Daoy (cell line): ENCODE measurements around the gene COLQ. TPM values are rescaled to one million over a fixed set of nuclear protein-coding genes. Genes with fewer than 3 reads are reported as not detected.
"Not testable (repeated sequence)": the region's sequence is repeated elsewhere in the genome, so short reads cannot be mapped to it uniquely, and the experiment has no call there.

ENCODE experiments used
- DNase-seq: peaks from one replicate; pipeline ENCODE4 v3.0.0-alpha.2; 2015; ENCODE audit warnings: low read depth
- total RNA-seq: library from RNA; depleted of rRNA; stranded (reverse); fragments of >200 nt; shearing (Covaris generic); gene quantifications from 2 replicates; pipeline ENCODE4 v1.2.3, GENCODE V29; 2014; rRNA removed

COLQ gene
- total RNA-seq, 1 experiment from 2014 or later, result 0.29 TPM

GRCh38 chr3:15427182-15427880 is 94.2 kb downstream of the COLQ start, which contains the start of the genes EAF1 and METTL6:
TSS of gene EAF1 (plus strand) at chr3:15427598. CDS start at chr3:15427780, 182 bp downstream.
TSS of gene METTL6 (minus strand) at chr3:15427544. CDS start at chr3:15426511, 1,033 bp downstream.
- DNase-seq, result peak; percentile 77

- DNase-seq, result no peak
These were observed 94.9 kb downstream of the COLQ start for GRCh38 chr3:15426579-15427118.

GRCh38 chr3:15420871-15421270 is 100.6 kb downstream of the COLQ start:
- DNase-seq, result no peak

- not testable (repeated sequence) for DNase-seq
These were observed 110.5 kb downstream of the COLQ start for GRCh38 chr3:15410966-15411365.

- no peak for DNase-seq
These were observed 111.7 kb downstream of the COLQ start for GRCh38 chr3:15409774-15410173.

- DNase-seq, result no peak
These were observed 112.3 kb downstream of the COLQ start for GRCh38 chr3:15409239-15409638.

GRCh38 chr3:15405448-15406050 is 116.0 kb downstream of the COLQ start:
- DNase-seq, result peak; percentile 18

- no peak for DNase-seq
These were observed 116.7 kb downstream of the COLQ start for GRCh38 chr3:15404767-15405166.

GRCh38 chr3:15403965-15404364 is 117.5 kb downstream of the COLQ start:
- DNase-seq, result no peak

GRCh38 chr3:15403495-15403894 is 118.0 kb downstream of the COLQ start:
- DNase-seq, result no peak

GRCh38 chr3:15401936-15402335 is 119.6 kb downstream of the COLQ start:
- DNase-seq, result no peak

Other genes starting within 250 kb of the COLQ start
- 20.3 and 21.0 TPM in 2 replicates for gene SH3BP5, start 189.1 kb downstream of the COLQ start, total RNA-seq
- gene METTL6, start 94.2 kb downstream of the COLQ start, total RNA-seq, result 29.3 and 37.2 TPM in 2 replicates
- 18.2 and 20.8 TPM in 2 replicates for gene EAF1, start 94.1 kb downstream of the COLQ start, total RNA-seq
- 26.4 and 34.6 TPM in 2 replicates for gene HACL1, start 79.9 kb upstream of the COLQ start, total RNA-seq
- 3.7 and 10.6 TPM in 2 replicates for gene BTD, start 80.0 kb upstream of the COLQ start, total RNA-seq